ENCODE data around the gene OTP.
"Not testable (repeated sequence)": the region's sequence is repeated elsewhere in the genome, so short reads cannot be mapped to it uniquely, and the experiment has no call there.

OTP gene

GRCh38 chr5:77607324-77607723 lies 31.2 kb downstream of the OTP start:
- DNase-seq, result no peak

GRCh38 chr5:77606279-77606678 lies 32.2 kb downstream of the OTP start:
- DNase-seq, result no peak

- no peak for DNase-seq
Observed at GRCh38 chr5:77599679-77600078, 38.8 kb downstream of the OTP start.

GRCh38 chr5:77590347-77590746 lies 48.2 kb downstream of the OTP start:
- DNase-seq, result no peak

GRCh38 chr5:77588175-77588574 lies 50.3 kb downstream of the OTP start:
- DNase-seq, result no peak

GRCh38 chr5:77586101-77586500 lies 52.4 kb downstream of the OTP start:
- DNase-seq, result no peak

- not testable (repeated sequence) for DNase-seq
Observed at GRCh38 chr5:77582143-77582542, 56.4 kb downstream of the OTP start.

Measured in fibroblast of skin of scalp (primary cell).